Fibroblast of the aortic adventitia (primary cell): ENCODE results near the gene WIPI1. TPM values are rescaled to one million over a fixed set of nuclear protein-coding genes. Genes with fewer than 3 reads are reported as not detected.

Experiments
- DNase-seq: peaks from one replicate; pipeline ENCODE4 v3.0.0-alpha.2; 2010; ENCODE audit warnings: low read depth
- H3K4me3 ChIP-seq: 2 replicates; pipeline ENCODE4 v1.5.1; 2011; ENCODE audit warnings: low read depth, mild to moderate bottlenecking, control low read depth, low read length, moderate library complexity
- CTCF ChIP-seq: IDR thresholded peaks from 2 replicates; pipeline ENCODE4 v1.5.1; 2011; ENCODE audit warnings: mild to moderate bottlenecking, low read length, control low read depth, inconsistent platforms; ENCODE audit not compliant: insufficient read depth
- total RNA-seq: library from RNA; depleted of rRNA; stranded (reverse); fragments of >200 nt; gene quantifications from 2 replicates; pipeline ENCODE4 v1.2.3, GENCODE V29; 2012; ENCODE audit warnings: low replicate concordance

Gene WIPI1
- total RNA-seq, 1 donor, result 78.1 TPM

- no peak overlapping the region for H3K4me3 ChIP-seq
- no peak for TF ChIP-seq CTCF
- DNase-seq, result no peak
These were observed 13.7 kb upstream of the WIPI1 start for GRCh38 chr17:68470961-68471360.

DNA sequence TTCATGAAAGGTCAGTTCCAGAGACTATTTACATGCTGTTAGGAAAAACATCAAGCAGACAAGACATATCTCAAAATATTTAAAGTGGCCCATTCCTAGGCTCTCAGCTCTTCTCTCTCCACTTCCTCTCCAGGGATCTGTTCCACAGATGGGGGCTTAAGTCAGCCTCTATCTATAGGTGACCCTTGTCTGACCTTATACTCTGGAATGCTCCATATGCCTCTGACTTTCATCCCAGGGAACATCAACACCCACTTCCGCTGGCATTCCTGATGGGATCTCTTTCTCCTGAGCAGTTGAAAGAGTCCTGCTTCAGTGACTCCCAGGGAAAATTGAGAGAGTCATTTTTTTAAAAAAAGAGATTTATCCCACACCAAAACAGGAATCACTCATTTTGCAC is 11.5 kb upstream of the WIPI1 start:
- DNase-seq, result no peak
- no peak for TF ChIP-seq CTCF
- no peak overlapping the region for H3K4me3 ChIP-seq

- peak; percentile 40 for DNase-seq
- no peak overlapping the region for H3K4me3 ChIP-seq
- no peak for TF ChIP-seq CTCF
These were observed 11.0 kb upstream of the WIPI1 start for GRCh38 chr17:68468334-68468733.

DNA sequence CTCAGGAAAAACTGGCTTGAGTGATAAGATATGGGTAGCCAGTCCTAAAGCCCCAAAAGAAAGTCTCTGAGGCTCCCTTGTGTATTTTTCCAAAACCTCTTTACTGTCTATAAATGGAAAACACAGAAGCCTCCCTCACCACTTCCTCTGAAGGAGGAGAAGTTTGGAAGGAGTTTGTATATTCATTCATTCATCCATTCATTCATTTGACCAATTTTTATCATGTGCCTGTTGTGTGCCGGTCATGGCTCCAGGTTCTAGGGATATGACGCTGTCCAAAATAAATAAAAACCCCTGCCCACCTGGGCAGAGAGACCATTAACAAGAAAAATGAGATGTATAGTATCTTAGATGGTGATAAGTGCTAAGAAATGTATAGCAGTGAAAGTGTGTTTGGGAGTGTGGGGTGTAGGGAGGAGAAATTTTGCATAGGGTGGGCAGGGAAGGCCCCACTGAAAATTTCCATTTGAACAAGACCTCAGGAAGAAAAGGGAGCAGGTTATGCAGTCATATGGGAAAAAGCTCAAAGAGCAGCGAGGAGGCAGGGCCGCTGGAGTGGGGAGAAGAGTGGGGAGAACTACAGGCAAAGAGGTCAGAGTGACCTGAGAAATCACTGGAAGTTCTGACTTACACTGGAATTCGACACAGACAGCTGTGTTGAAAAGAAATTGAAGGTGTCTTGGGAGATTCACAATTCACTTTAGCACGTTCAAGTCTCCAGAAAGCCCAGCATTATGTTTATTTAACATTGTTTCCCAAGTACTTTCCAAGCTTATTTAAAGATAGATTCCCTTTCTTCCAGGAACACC is 6.1 kb upstream of the WIPI1 start:
- DNase-seq, result no peak
- TF ChIP-seq CTCF, result peak; percentile 0
- no peak overlapping the region for H3K4me3 ChIP-seq

DNA sequence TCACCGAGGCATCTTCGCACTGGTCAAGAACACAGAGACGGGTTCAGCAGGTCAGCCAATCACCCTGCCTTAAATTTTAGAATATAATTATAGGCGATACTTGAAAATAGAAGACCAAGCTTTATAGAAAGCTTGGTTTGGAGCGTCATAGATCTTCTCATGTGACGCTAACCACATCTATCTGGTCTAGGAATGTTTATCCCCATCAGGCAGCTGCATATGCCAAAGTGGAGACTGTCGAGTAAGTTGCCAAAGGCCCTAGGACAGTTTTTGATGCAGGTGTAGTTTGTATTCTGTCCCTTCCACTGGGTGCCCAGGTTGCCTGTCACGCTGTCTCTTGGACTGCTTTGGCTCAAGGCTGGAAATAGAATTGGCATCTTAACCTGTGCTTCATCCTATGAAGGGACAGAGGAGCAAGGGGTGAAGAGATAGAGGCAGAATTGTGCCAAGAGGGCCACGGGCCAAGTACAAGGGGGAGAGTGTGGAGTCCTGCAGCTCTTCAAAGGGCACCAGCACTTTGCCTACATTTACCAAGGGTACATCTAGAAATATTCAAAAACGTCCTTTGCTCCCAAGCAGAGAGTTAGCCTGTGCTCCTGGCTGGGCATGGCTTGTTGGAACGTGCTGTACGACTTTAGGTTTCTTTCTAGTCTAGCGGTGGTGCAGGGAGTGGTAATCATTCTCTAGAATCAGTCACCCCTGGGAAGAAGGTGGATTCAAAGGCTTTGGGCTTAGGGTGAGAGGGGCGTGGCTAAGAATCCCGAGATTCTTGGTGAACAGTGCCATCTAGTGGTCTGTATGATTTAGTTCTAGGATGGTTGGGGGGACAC is 5.3 kb upstream of the WIPI1 start:
- peak; percentile 63 for TF ChIP-seq CTCF
- peak; percentile 91 for DNase-seq
- H3K4me3 ChIP-seq, result no peak overlapping the region

DNA sequence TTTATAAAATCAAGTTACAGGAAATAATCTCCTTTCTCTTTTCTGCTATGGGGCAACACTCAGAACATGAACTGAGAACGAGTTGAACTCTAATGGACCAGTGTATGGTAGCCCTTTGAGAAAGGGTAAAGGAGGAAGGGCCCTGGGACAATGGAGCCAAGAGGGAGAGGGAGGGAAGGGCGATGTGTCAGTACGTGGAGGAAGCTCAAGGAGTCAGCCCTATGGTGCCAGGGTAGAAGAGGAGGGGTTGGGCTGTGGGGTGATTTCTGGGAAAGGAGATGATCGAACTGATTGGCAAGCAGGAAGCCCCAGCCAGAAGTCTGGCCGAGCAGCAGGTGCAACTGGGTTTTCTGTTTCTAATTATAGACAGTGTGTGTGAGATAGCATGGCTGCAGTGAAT is 4.3 kb upstream of the WIPI1 start:
- no peak for DNase-seq
- TF ChIP-seq CTCF, result no peak
- H3K4me3 ChIP-seq, result no peak overlapping the region
